K562 (cell line): ENCODE results near the gene SLC35A4. TPM values are rescaled to one million over a fixed set of nuclear protein-coding genes. Genes with fewer than 3 reads are reported as not detected.

ENCODE experiments used
- ASH1L ChIP-seq: fragments of 450-650 bp; IDR thresholded peaks from 2 replicates; pipeline ENCODE4 v1.6.1; 2018; ENCODE audit warnings: borderline replicate concordance, mild to moderate bottlenecking, low read depth; ENCODE audit not compliant: partially characterized antibody
- CXXC5 ChIP-seq: fragments of 250-450 bp; sonication (Bioruptor Pico); IDR thresholded peaks from 2 replicates; pipeline ENCODE4 v1.8.0; 2022; ENCODE audit warnings: inconsistent platforms, mild to moderate bottlenecking, moderate library complexity
- GATA2 ChIP-seq: sonication (generic); formaldehyde crosslinking; IDR thresholded peaks from 2 replicates; pipeline ENCODE4 v1.4.0; 2020; ENCODE audit warnings: mild to moderate bottlenecking, missing genetic modification reagents
- SMC3 ChIP-seq: conservative IDR thresholded peaks from 2 replicates; pipeline ENCODE4 v1.6.1; 2011; ENCODE audit warnings: low read depth, low read length, improper control_type of control experiment; ENCODE audit not compliant: insufficient read depth
- TBL1XR1 ChIP-seq, 2 experiments: IDR thresholded peaks; 2 replicates each; pipeline ENCODE4 v1.6.1; 2012; ENCODE audit warnings: improper control_type of control experiment in 2 of 2, low read length in 2 of 2, mild to moderate bottlenecking in 1 of 2
- ZNF668 ChIP-seq: fragments of 250-450 bp; sonication (Bioruptor Pico); IDR thresholded peaks from 2 replicates; pipeline ENCODE4 v1.8.0; 2022; ENCODE audit warnings: mild to moderate bottlenecking, inconsistent platforms
- polyA plus RNA-seq, 8 experiments: library from polyadenylated mRNA; depleted of rRNA in 4 of 8; stranded (reverse) in 5 of 8; unstranded in 3 of 8; fragments of >200 nt; fragmentation: Nextera tagmentation in 2 of 8; fragmentation: Illumina TruSeq in 1 of 8; extraction: Ambion mirVana in 2 of 8; extraction: Trizol in 1 of 8; gene quantifications; 2 replicates each; pipeline versions ENCODE4 v1.2.1 to v1.2.3, GENCODE V29; 2011 to 2014; ENCODE audit warnings: inconsistent platforms in 1 of 8, missing spikeins in 1 of 8
- total RNA-seq, 7 experiments: library from RNA; depleted of rRNA in 6 of 7; stranded (reverse); fragments of >200 nt in 6 of 7; fragmentation: Illumina TruSeq in 2 of 7; extraction: Trizol in 2 of 7; gene quantifications; 2 replicates each; pipeline versions ENCODE4 v1.2.1 to v1.2.3, GENCODE V29; 2011 to 2021; ENCODE audit warnings: low replicate concordance in 1 of 7
- TF ChIP-seq, protein P1 (sequence below): fragments of 250-450 bp; sonication (Bioruptor Pico); IDR thresholded peaks from 2 replicates; pipeline ENCODE4 v1.4.0; 2020; ENCODE audit warnings: mild to moderate bottlenecking, moderate library complexity
- TF ChIP-seq, protein P2 (sequence below), 2 experiments: fragments of 150-350 bp in 1 of 2; IDR thresholded peaks; 2 replicates each; pipeline ENCODE4 v1.6.1; 2012 to 2016; ENCODE audit warnings: low read depth in 2 of 2, low read length in 2 of 2, mild to moderate bottlenecking in 1 of 2, moderate library complexity in 1 of 2
- TF ChIP-seq, protein P3 (sequence below), 3 experiments: IDR thresholded peaks in 2 of 3; conservative IDR thresholded peaks in 1 of 3; 2 replicates each; pipeline ENCODE4 v1.5.1; 2011 to 2012; ENCODE audit warnings: low read length in 3 of 3, mild to moderate bottlenecking in 3 of 3, control low read depth in 2 of 3, improper control_type of control experiment in 1 of 3, inconsistent platforms in 1 of 3, low read depth in 1 of 3, mixed read lengths in 1 of 3, moderate library complexity in 1 of 3; ENCODE audit not compliant: insufficient read depth in 2 of 3

SLC35A4 gene
- total and polyA plus RNA-seq, 9 of the 15 experiments (the other 6 are each of a cell fraction or from before 2014, with no cell fraction given): 21.8 to 171 (median 42.5) TPM

DNA sequence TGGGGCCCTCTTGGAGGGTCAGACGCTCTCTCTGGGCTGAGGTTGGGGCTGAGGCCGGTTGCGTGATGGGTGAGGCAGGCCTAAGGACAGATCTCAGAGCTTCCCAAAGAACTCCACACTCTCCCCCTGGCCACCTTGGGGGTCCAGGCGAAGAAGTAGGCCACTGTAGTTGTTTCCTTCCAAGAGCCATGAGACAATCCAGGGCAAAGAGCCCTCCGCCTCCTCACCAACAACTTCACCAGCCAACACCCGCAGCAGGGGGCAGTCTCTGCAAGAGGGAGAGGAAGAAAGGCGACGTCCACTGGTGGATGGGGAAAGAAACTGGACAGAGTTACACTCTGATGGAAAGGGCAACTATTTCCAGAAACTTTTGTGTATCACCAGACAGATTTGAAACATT is 10.7 kb downstream of the SLC35A4 start (continued):
- TF ChIP-seq, protein P1, sequence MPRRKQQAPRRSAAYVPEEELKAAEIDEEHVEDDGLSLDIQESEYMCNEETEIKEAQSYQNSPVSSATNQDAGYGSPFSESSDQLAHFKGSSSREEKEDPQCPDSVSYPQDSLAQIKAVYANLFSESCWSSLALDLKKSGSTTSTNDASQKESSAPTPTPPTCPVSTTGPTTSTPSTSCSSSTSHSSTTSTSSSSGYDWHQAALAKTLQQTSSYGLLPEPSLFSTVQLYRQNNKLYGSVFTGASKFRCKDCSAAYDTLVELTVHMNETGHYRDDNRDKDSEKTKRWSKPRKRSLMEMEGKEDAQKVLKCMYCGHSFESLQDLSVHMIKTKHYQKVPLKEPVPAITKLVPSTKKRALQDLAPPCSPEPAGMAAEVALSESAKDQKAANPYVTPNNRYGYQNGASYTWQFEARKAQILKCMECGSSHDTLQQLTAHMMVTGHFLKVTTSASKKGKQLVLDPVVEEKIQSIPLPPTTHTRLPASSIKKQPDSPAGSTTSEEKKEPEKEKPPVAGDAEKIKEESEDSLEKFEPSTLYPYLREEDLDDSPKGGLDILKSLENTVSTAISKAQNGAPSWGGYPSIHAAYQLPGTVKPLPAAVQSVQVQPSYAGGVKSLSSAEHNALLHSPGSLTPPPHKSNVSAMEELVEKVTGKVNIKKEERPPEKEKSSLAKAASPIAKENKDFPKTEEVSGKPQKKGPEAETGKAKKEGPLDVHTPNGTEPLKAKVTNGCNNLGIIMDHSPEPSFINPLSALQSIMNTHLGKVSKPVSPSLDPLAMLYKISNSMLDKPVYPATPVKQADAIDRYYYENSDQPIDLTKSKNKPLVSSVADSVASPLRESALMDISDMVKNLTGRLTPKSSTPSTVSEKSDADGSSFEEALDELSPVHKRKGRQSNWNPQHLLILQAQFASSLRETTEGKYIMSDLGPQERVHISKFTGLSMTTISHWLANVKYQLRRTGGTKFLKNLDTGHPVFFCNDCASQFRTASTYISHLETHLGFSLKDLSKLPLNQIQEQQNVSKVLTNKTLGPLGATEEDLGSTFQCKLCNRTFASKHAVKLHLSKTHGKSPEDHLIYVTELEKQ (CRISPR knock-in tag): no peak
- TF ChIP-seq, protein P2, sequence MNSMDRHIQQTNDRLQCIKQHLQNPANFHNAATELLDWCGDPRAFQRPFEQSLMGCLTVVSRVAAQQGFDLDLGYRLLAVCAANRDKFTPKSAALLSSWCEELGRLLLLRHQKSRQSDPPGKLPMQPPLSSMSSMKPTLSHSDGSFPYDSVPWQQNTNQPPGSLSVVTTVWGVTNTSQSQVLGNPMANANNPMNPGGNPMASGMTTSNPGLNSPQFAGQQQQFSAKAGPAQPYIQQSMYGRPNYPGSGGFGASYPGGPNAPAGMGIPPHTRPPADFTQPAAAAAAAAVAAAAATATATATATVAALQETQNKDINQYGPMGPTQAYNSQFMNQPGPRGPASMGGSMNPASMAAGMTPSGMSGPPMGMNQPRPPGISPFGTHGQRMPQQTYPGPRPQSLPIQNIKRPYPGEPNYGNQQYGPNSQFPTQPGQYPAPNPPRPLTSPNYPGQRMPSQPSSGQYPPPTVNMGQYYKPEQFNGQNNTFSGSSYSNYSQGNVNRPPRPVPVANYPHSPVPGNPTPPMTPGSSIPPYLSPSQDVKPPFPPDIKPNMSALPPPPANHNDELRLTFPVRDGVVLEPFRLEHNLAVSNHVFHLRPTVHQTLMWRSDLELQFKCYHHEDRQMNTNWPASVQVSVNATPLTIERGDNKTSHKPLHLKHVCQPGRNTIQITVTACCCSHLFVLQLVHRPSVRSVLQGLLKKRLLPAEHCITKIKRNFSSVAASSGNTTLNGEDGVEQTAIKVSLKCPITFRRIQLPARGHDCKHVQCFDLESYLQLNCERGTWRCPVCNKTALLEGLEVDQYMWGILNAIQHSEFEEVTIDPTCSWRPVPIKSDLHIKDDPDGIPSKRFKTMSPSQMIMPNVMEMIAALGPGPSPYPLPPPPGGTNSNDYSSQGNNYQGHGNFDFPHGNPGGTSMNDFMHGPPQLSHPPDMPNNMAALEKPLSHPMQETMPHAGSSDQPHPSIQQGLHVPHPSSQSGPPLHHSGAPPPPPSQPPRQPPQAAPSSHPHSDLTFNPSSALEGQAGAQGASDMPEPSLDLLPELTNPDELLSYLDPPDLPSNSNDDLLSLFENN (IDR thresholded peaks at IDR 0.05; ENCODE audit: low read depth in 2 of 2, low read length in 2 of 2): no peak
- no peak for TF ChIP-seq GATA2 (CRISPR knock-in tag)
- no peak for TF ChIP-seq ASH1L
- TF ChIP-seq, protein P3, sequence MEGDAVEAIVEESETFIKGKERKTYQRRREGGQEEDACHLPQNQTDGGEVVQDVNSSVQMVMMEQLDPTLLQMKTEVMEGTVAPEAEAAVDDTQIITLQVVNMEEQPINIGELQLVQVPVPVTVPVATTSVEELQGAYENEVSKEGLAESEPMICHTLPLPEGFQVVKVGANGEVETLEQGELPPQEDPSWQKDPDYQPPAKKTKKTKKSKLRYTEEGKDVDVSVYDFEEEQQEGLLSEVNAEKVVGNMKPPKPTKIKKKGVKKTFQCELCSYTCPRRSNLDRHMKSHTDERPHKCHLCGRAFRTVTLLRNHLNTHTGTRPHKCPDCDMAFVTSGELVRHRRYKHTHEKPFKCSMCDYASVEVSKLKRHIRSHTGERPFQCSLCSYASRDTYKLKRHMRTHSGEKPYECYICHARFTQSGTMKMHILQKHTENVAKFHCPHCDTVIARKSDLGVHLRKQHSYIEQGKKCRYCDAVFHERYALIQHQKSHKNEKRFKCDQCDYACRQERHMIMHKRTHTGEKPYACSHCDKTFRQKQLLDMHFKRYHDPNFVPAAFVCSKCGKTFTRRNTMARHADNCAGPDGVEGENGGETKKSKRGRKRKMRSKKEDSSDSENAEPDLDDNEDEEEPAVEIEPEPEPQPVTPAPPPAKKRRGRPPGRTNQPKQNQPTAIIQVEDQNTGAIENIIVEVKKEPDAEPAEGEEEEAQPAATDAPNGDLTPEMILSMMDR (IDR thresholded peaks at IDR 0.05 in 2 of 3, conservative IDR thresholded peaks at IDR 0.05 in 1 of 3; ENCODE audit: insufficient read depth in 2 of 3, low read depth in 1 of 3, low read length in 3 of 3): peak; percentile 74 to 95 (median 82)
- TF ChIP-seq CXXC5 (CRISPR knock-in tag): no peak
- TF ChIP-seq ZNF668 (CRISPR knock-in tag): no peak
- TF ChIP-seq SMC3: peak; percentile 83
- no peak for TF ChIP-seq TBL1XR1 (IDR thresholded peaks at IDR 0.05; ENCODE audit: low read length in 2 of 2)
